WERI-Rb-1 (cell line): ENCODE data around the gene SH3RF3.

Experiments
- DNase-seq: peaks from one replicate; pipeline ENCODE4 v3.0.0-alpha.2; 2020
- H3K27ac ChIP-seq: fragments of 250-450 bp; sonication (Bioruptor Pico); 2 replicates; pipeline ENCODE4 v1.5.1; 2020; ENCODE audit warnings: mild to moderate bottlenecking, moderate library complexity
- H3K27me3 ChIP-seq: fragments of 250-450 bp; sonication (Bioruptor Pico); 2 replicates; pipeline ENCODE4 v1.5.1; 2021; ENCODE audit warnings: mild to moderate bottlenecking, low read depth, moderate library complexity; ENCODE audit not compliant: insufficient read depth, severe bottlenecking
- H3K36me3 ChIP-seq: fragments of 250-450 bp; sonication (Bioruptor Pico); 2 replicates; pipeline ENCODE4 v1.5.1; 2020; ENCODE audit warnings: mild to moderate bottlenecking, moderate library complexity
- H3K4me3 ChIP-seq: 2 replicates; pipeline ENCODE4 v1.5.1; 2011; ENCODE audit warnings: low read depth, mild to moderate bottlenecking, control low read depth, low read length
- H3K9me3 ChIP-seq: fragments of 250-450 bp; sonication (Bioruptor Pico); 2 replicates; pipeline ENCODE4 v1.5.1; 2021; ENCODE audit warnings: mild to moderate bottlenecking, moderate library complexity; ENCODE audit not compliant: severe bottlenecking
- CTCF ChIP-seq: IDR thresholded peaks from 2 replicates; pipeline ENCODE4 v1.5.1; 2011; ENCODE audit warnings: low read depth, mild to moderate bottlenecking, control low read depth, inconsistent platforms, low read length

Gene SH3RF3

GRCh38 chr2:109201465-109202327 is 72.7 kb downstream of the SH3RF3 start:
- Histone ChIP-seq H3K4me3 (no peak overlapping the region), H3K27ac (no peak overlapping the region), H3K36me3 (no peaks in the 10 kb centered on the region), H3K27me3 (no peaks in the 10 kb centered on the region), H3K9me3 (no peaks in the 10 kb centered on the region)
- no peak for TF ChIP-seq CTCF
- DNase-seq: peak; percentile 20

- no peaks in the 10 kb centered on the region for H3K36me3 ChIP-seq
- no peaks in the 10 kb centered on the region for H3K27me3 ChIP-seq
- TF ChIP-seq CTCF: no peak
- H3K9me3 ChIP-seq: no peaks in the 10 kb centered on the region
- no peak overlapping the region for H3K4me3 ChIP-seq
- H3K27ac ChIP-seq: no peak overlapping the region
- no peak for DNase-seq
Measured at GRCh38 chr2:109202486-109202885, 73.5 kb downstream of the SH3RF3 start.

GRCh38 chr2:109203246-109204011 is 74.4 kb downstream of the SH3RF3 start:
- DNase-seq: no peak
- Histone ChIP-seq H3K4me3 (no peak overlapping the region), H3K9me3 (no peaks in the 10 kb centered on the region), H3K27me3 (no peaks in the 10 kb centered on the region), H3K27ac (no peak overlapping the region), H3K36me3 (no peaks in the 10 kb centered on the region)
- TF ChIP-seq CTCF: no peak

GRCh38 chr2:109204412-109204811 is 75.4 kb downstream of the SH3RF3 start:
- Histone ChIP-seq H3K4me3 (no peak overlapping the region), H3K9me3 (no peaks in the 10 kb centered on the region), H3K27me3 (no peaks in the 10 kb centered on the region), H3K36me3 (no peaks in the 10 kb centered on the region), H3K27ac (no peak overlapping the region)
- DNase-seq: no peak
- no peak for TF ChIP-seq CTCF

- DNase-seq: no peak
- Histone ChIP-seq H3K4me3 (no peak overlapping the region), H3K9me3 (no peaks in the 10 kb centered on the region), H3K36me3 (no peaks in the 10 kb centered on the region), H3K27ac (no peak overlapping the region), H3K27me3 (no peaks in the 10 kb centered on the region)
- no peak for TF ChIP-seq CTCF
Measured at GRCh38 chr2:109205447-109205846, 76.4 kb downstream of the SH3RF3 start.
